PC-9 (cell line): ENCODE measurements around the gene RBM28. TPM values are rescaled to one million over a fixed set of nuclear protein-coding genes. Genes with fewer than 3 reads are reported as not detected.

ENCODE experiments used
- BruUV-seq: library from RNA; stranded (reverse); fragments of 400-500 nt; replicated peaks from 2 replicates; lab custom pipeline; 2021; lab: Mats Ljungman, UMichigan
- CTCF ChIA-PET: fragments of 300-600 bp; sonication (Branson Sonifier 250); formaldehyde crosslinking; loops from one replicate; lab custom pipeline; 2022; ENCODE audit warnings: antibody characterized with exemption; lab: Charles Lee
- POLR2A ChIA-PET: fragments of 300-600 bp; sonication (Branson Sonifier 250); formaldehyde crosslinking; loops from one replicate; lab custom pipeline; 2022; ENCODE audit warnings: antibody characterized with exemption; ENCODE audit not compliant: unreplicated experiment; lab: Charles Lee
- DNase-seq, 2 experiments: peaks; one replicate each; pipeline versions ENCODE4 v3.0.0 to v3.0.0-alpha.2; 2015 to 2022; ENCODE audit warnings: mixed read lengths in 1 of 2
- H2AFZ ChIP-seq: fragments of 200-600 bp; sonication (generic); 2 replicates; pipeline ENCODE4 v1.8.1; 2017; ENCODE audit warnings: antibody characterized with exemption
- H3F3A ChIP-seq: fragments of 200-600 bp; sonication (generic); 2 replicates; pipeline ENCODE4 v1.8.1; 2017; ENCODE audit warnings: antibody characterized with exemption, mild to moderate bottlenecking, low read depth; ENCODE audit not compliant: insufficient read depth
- H3K27ac ChIP-seq: fragments of 200-600 bp; sonication (generic); 2 replicates; pipeline ENCODE4 v1.6.1; 2016; ENCODE audit warnings: mixed run types
- H3K27me3 ChIP-seq: fragments of 200-600 bp; sonication (generic); 2 replicates; pipeline ENCODE4 v1.6.1; 2016; ENCODE audit warnings: low read depth, mixed run types; ENCODE audit not compliant: insufficient read depth
- H3K36me3 ChIP-seq: fragments of 200-600 bp; sonication (generic); 2 replicates; pipeline ENCODE4 v1.6.1; 2016; ENCODE audit warnings: low read depth, mixed run types
- H3K4me1 ChIP-seq: fragments of 200-600 bp; sonication (generic); replicated peaks from 2 replicates; pipeline ENCODE4 v1.6.1; 2016; ENCODE audit warnings: mixed run types; ENCODE audit not compliant: insufficient read depth
- H3K4me2 ChIP-seq: fragments of 200-600 bp; sonication (generic); 2 replicates; pipeline ENCODE4 v1.6.1; 2017; ENCODE audit warnings: mixed run types
- H3K4me3 ChIP-seq: fragments of 200-600 bp; sonication (generic); 2 replicates; pipeline ENCODE4 v1.6.1; 2016; ENCODE audit warnings: mixed run types
- H3K79me2 ChIP-seq: fragments of 200-600 bp; sonication (generic); 2 replicates; pipeline ENCODE4 v1.6.1; 2017; ENCODE audit warnings: low read depth, mixed run types
- H3K9me2 ChIP-seq: fragments of 200-600 bp; sonication (generic); 2 replicates; pipeline ENCODE4 v1.8.1; 2017; ENCODE audit warnings: mild to moderate bottlenecking; ENCODE audit not compliant: insufficient read depth
- H3K9me3 ChIP-seq: fragments of 200-600 bp; sonication (generic); 2 replicates; pipeline ENCODE4 v1.8.1; 2016; ENCODE audit warnings: low read depth; ENCODE audit not compliant: insufficient read depth
- H4K20me1 ChIP-seq: fragments of 200-600 bp; sonication (generic); 2 replicates; pipeline ENCODE4 v1.8.1; 2017; ENCODE audit not compliant: insufficient read depth
- CTCF ChIP-seq: fragments of 200-600 bp; sonication (generic); conservative IDR thresholded peaks from 2 replicates; pipeline ENCODE4 v1.6.1; 2017; ENCODE audit warnings: mixed run types, antibody characterized with exemption, mild to moderate bottlenecking, moderate library complexity
- EZH2 ChIP-seq: fragments of 200-600 bp; sonication (generic); IDR thresholded peaks from 2 replicates; pipeline ENCODE4 v1.8.0; 2017; ENCODE audit warnings: antibody characterized with exemption, low read depth
- intact Hi-C: fragments of 100-400 bp; cut with micrococcal nuclease; formaldehyde crosslinking; loops from one replicate; pipeline ENCODE4 v1.10.0; 2022; ENCODE audit not compliant: unreplicated experiment
- total RNA-seq: library from RNA; stranded (reverse); gene quantifications from 2 replicates; pipeline ENCODE4 v1.2.3, GENCODE V29; 2021

RBM28 gene
- total RNA-seq, 1 experiment from 2014 or later: 59.6 TPM

DNA sequence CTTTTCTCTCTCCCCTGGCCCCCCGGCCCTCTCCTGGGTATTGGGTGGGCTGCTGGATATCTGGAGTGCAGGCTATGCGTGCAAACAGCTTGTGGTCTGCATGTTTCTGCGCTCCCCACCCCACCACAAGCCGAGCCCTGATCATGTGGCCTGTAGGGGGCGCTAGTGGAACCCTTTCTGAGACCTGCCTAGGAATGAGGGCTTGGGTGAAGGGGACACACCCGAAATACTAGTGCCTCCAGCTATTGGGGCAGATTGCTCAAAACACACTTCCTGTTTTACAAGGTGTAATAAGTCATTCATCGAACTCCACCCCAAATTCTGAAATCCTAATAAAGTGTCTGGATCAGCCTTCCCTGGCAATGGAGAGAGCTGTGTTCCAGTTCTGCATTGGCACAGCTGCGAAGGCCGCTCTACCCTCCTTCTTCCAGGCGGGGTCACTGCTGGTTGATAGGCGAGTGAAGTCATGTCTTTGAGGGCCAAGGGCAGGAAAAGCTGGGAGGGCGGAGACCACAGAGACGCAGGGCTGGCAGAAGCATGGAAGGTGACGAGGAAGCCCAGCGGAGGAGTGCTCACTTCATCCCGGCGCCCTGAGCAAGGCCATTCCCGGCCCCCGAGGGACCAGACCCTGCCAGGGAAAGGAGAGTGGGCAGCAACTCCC is 37.6 kb upstream of the RBM28 start:
- Histone ChIP-seq H3K9me3 (no peaks in the 10 kb centered on the region), H3K4me1 (peaks cover 49% of the 10 kb centered on the region), H3K79me2 (no peaks in the 10 kb centered on the region), H2AFZ (no peak overlapping the region), H3K9me2 (no peaks in the 10 kb centered on the region), H3K36me3 (no peaks in the 10 kb centered on the region), H3K27ac (no peak overlapping the region), H4K20me1 (no peaks in the 10 kb centered on the region), H3K27me3 (no peaks in the 10 kb centered on the region), H3F3A (peaks cover 21% of the 10 kb centered on the region; the same call in 1 of the 2 replicates), H3K4me3 (no peak overlapping the region), H3K4me2 (peak overlapping the region; percentile 36)
- intact Hi-C loops: no loop called here
- BruUV-seq: no TSS peak
- TF ChIP-seq EZH2 (no peak), CTCF (peak; percentile 81)
- peak; percentile 27 to 83 for DNase-seq
- CTCF ChIA-PET: interaction anchor here (0.5 to 1.3 kb wide), 5 partner anchors 24 to 518 kb away, joined by 3 to 4 read pairs (median 4); no protein-coding TSS in a partner anchor
- POLR2A ChIA-PET: no interaction called here

DNA sequence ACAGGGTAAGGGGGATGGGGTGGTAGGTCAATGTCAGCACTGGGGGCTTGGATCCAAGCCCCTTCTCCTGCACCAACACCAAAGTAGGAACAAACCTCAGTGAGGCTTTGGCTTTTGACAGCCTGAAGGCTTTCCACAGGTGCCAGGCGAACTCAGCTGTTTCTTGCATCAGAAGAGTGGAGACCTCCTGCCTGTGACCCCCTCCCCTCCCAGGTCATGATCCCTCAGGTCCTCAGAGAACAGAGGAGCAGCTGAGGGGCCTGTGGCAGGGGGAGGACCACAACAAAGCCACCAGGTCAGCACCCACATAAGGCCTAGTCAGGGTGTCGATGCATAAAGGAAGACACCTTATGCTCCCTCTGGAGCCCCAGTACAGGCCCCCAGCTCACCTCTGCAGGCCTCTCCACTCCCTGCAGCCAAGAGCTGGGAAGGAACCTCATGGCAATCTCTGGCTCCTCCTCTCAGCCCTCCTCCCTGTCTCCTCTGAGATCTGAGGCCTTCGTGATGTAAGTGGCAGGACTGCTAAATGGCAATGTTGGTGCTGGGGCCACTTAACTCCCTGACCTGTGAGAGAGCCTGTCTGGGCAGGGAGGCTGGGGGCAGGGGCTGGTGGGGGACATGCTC is 36.9 kb upstream of the RBM28 start:
- TF ChIP-seq CTCF (no peak), EZH2 (no peak)
- Histone ChIP-seq H3K9me2 (no peaks in the 10 kb centered on the region), H2AFZ (no peak overlapping the region), H3K79me2 (no peaks in the 10 kb centered on the region), H3F3A (peaks cover 24% of the 10 kb centered on the region; the same call in 1 of the 2 replicates), H3K4me2 (peak overlapping the region; percentile 36), H3K27ac (no peak overlapping the region), H3K36me3 (no peaks in the 10 kb centered on the region), H3K4me3 (no peak overlapping the region), H3K27me3 (no peaks in the 10 kb centered on the region), H4K20me1 (no peaks in the 10 kb centered on the region), H3K9me3 (no peaks in the 10 kb centered on the region), H3K4me1 (peaks cover 49% of the 10 kb centered on the region)
- intact Hi-C loops: no loop called here
- ChIA-PET CTCF (interaction anchor here (0.6 to 1.3 kb wide), 4 partner anchors 22 to 517 kb away, joined by 3 to 4 read pairs (median 4); no protein-coding TSS in a partner anchor), POLR2A (no interaction called here)
- no TSS peak for BruUV-seq
- DNase-seq: peak in 1 of 2 experiments; percentile 48

DNA sequence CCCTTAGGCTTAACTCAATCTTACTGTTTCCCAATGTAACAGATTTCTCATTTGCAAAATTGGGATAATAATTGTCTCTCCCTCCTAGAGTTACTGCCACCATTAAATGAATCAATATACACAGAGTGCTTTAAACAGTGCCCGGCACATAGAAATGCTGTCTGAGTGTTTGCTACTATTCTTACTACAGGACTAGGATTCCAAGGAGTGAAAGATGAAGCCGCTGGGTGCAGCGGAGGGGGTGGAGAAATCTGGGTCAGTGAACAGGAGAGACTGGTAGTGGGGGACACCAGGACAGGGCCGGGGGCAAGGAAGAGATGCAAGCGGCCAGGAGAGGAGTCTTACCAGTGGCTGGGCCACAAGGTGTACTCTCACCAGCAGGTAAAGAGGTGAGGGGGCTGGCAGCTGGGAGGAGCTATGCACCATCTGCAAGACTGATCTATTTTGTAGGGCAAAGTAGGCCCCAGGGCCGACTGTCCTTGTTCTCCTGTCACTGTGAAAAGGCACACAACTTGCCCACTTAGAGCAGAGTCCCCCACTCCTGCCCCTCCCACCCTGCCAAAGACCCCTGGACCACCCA is 36.3 kb upstream of the RBM28 start:
- no peak overlapping the region for H3K27ac ChIP-seq
- TF ChIP-seq CTCF (no peak), EZH2 (no peak)
- POLR2A ChIA-PET: no interaction called here
- H3K4me2 ChIP-seq: peak overlapping the region; percentile 23; the same call in 1 of the 2 replicates
- H3K9me2 ChIP-seq: no peaks in the 10 kb centered on the region
- no peak overlapping the region for H3K4me3 ChIP-seq
- peaks cover 24% of the 10 kb centered on the region; the same call in 1 of the 2 replicates for H3F3A ChIP-seq
- no peak for DNase-seq
- peaks cover 49% of the 10 kb centered on the region for H3K4me1 ChIP-seq
- no peak overlapping the region for H2AFZ ChIP-seq
- H3K79me2 ChIP-seq: no peaks in the 10 kb centered on the region
- H3K36me3 ChIP-seq: no peaks in the 10 kb centered on the region
- BruUV-seq: no TSS peak
- H4K20me1 ChIP-seq: no peaks in the 10 kb centered on the region
- no peaks in the 10 kb centered on the region for H3K9me3 ChIP-seq
- CTCF ChIA-PET: interaction anchor here (0.6 kb wide), 1 partner anchor 22 kb away, joined by 4 read pairs; no protein-coding TSS in a partner anchor
- intact Hi-C loops: no loop called here
- H3K27me3 ChIP-seq: no peaks in the 10 kb centered on the region
